ENCODE results near the gene EPOP. TPM values are rescaled to one million over a fixed set of nuclear protein-coding genes. Genes with fewer than 3 reads are reported as not detected.

EPOP gene
- total and polyA plus RNA-seq, 8 donors = 1.5 to 2.1 (median 1.7) TPM

- H3K4me1 ChIP-seq = peaks cover 0 to 19% of the 10 kb centered on the region in 2 donors
- TF ChIP-seq CTCF (IDR thresholded peaks at IDR 0.05) = no peak
- no peaks in the 10 kb centered on the region for H3K9me3 ChIP-seq
- H3K4me3 ChIP-seq = no peak overlapping the region
- no peaks in the 10 kb centered on the region for H3K27me3 ChIP-seq
- no peak overlapping the region for H3K27ac ChIP-seq
- intact Hi-C loops (cut with DNase I) = no loop called here
- DNase-seq (no peak), ATAC-seq (no peak)
- H3K36me3 ChIP-seq = peaks cover 0 to 93% of the 10 kb centered on the region in 2 donors
These were observed 38.8 kb upstream of the EPOP start for GRCh38 chr17:38713456-38714075.

DNA sequence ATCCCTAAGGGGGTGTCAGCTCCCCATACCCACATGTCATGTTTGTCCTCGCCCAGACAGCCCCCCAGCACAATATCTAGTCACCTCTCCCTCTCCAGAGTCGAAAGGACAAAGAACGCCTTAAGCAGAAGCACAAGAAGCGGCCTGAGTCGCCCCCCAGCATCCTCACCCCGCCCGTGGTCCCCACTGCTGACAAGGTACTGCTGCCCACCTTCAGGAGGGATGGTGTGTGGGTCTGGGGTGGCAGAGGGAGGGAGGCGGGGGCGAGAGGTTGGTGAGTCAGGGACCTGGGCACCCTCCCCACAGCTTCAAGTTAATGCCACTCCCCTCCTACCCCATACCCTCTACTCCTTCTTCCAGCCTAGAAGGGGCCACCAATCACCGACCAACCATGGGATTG is 37.8 kb upstream of the EPOP start:
- Histone ChIP-seq H3K36me3 (peaks cover 0 to 92% of the 10 kb centered on the region in 2 donors), H3K4me3 (no peak overlapping the region), H3K9me3 (no peaks in the 10 kb centered on the region), H3K4me1 (peaks cover 0 to 27% of the 10 kb centered on the region in 2 donors), H3K27me3 (no peaks in the 10 kb centered on the region), H3K27ac (no peak overlapping the region)
- DNase-seq = no peak
- no peak for TF ChIP-seq CTCF (IDR thresholded peaks at IDR 0.05)
- intact Hi-C loops (cut with DNase I) = no loop called here
- no peak for ATAC-seq

- H3K27ac ChIP-seq = no peak overlapping the region
- intact Hi-C loops (cut with DNase I) = no loop called here
- ATAC-seq = no peak
These were observed 37.2 kb upstream of the EPOP start for GRCh38 chr17:38711792-38712571.

GRCh38 chr17:38710985-38711384 is 36.2 kb upstream of the EPOP start:
- peaks cover 4 to 43% of the 10 kb centered on the region in 2 donors for H3K4me1 ChIP-seq
- peaks cover 0 to 79% of the 10 kb centered on the region in 2 donors for H3K36me3 ChIP-seq
- H3K27me3 ChIP-seq = no peaks in the 10 kb centered on the region
- no peak for TF ChIP-seq CTCF (IDR thresholded peaks at IDR 0.05)
- no peak for ATAC-seq
- intact Hi-C loops (cut with DNase I) = no loop called here
- no peak overlapping the region for H3K4me3 ChIP-seq
- H3K27ac ChIP-seq = no peak overlapping the region
- H3K9me3 ChIP-seq = no peaks in the 10 kb centered on the region
- no peak for DNase-seq

More at GRCh38 chr17:38711792-38712571, 37.2 kb upstream of the EPOP start:
- DNase-seq = no peak
- Histone ChIP-seq H3K4me3 (no peak overlapping the region), H3K27me3 (no peaks in the 10 kb centered on the region), H3K36me3 (peaks cover 0 to 89% of the 10 kb centered on the region in 2 donors), H3K9me3 (no peaks in the 10 kb centered on the region), H3K4me1 (peaks cover under 1 to 33% of the 10 kb centered on the region in 2 donors)
- TF ChIP-seq CTCF (IDR thresholded peaks at IDR 0.05) = no peak

GRCh38 chr17:38710604-38710962 is 35.8 kb upstream of the EPOP start:
- DNase-seq = no peak
- no peaks in the 10 kb centered on the region for H3K27me3 ChIP-seq
- no peak overlapping the region for H3K4me3 ChIP-seq
- H3K36me3 ChIP-seq = peaks cover 0 to 75% of the 10 kb centered on the region in 2 donors
- ATAC-seq = no peak
- H3K9me3 ChIP-seq = no peaks in the 10 kb centered on the region
- no peak for TF ChIP-seq CTCF (IDR thresholded peaks at IDR 0.05)
- peaks cover 4 to 45% of the 10 kb centered on the region in 2 donors for H3K4me1 ChIP-seq
- intact Hi-C loops (cut with DNase I) = no loop called here
- H3K27ac ChIP-seq = no peak overlapping the region

Data from left lung (tissue), 10 donors.